Measurements from ENCODE around the gene PPFIA2. TPM values are rescaled to one million over a fixed set of nuclear protein-coding genes. Genes with fewer than 3 reads are reported as not detected.

PPFIA2 gene
- polyA plus RNA-seq, 3 donors: not detected

DNA sequence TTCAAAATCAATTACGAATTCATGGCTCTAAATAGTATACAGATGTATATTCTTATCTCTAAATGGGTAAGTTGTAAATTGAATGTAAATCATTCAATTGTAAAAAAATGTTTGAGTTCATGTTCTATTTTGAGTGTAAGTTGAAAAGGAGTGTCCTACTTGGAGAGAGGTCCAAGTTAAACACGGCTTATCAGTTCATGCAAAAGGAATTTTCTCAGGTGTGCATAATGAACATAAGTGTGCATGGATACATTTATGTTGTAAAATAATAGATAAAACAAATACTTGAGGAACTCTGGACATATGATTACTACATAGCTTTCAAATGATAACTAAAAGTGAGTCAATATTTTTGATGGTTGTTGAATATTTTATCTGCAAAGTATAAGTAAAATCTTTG, 79.5 kb downstream of the PPFIA2 start:
- TF ChIP-seq, protein P1, sequence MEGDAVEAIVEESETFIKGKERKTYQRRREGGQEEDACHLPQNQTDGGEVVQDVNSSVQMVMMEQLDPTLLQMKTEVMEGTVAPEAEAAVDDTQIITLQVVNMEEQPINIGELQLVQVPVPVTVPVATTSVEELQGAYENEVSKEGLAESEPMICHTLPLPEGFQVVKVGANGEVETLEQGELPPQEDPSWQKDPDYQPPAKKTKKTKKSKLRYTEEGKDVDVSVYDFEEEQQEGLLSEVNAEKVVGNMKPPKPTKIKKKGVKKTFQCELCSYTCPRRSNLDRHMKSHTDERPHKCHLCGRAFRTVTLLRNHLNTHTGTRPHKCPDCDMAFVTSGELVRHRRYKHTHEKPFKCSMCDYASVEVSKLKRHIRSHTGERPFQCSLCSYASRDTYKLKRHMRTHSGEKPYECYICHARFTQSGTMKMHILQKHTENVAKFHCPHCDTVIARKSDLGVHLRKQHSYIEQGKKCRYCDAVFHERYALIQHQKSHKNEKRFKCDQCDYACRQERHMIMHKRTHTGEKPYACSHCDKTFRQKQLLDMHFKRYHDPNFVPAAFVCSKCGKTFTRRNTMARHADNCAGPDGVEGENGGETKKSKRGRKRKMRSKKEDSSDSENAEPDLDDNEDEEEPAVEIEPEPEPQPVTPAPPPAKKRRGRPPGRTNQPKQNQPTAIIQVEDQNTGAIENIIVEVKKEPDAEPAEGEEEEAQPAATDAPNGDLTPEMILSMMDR (IDR thresholded peaks at IDR 0.05): no peak
- no CpG with 5 or more reads among the region's 2 CpGs for WGBS (ENCODE audit: insufficient coverage)
- no peaks in the 10 kb centered on the region for H3K36me3 Mint-ChIP-seq

DNA sequence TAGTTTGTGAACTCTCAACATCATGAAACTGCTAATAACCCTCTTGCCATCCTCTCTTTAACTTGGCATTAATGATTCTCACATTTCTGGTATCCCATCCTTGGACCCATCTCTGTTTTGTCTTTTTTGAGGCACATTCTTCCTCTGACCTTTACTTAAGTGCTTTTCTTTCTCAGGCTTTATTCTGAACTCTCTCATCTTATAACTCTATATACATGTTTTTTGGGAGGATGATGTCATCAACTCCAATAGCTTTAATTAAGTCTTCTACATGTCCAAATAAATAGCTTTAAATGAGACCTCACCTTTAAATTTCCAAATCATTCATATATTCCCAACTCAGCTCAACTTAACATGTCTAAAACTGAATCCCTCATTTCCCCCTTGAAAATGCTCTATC, 88.4 kb downstream of the PPFIA2 start:
- no peaks in the 10 kb centered on the region for H3K79me2 ChIP-seq (ENCODE audit: insufficient read depth, low read length)
- no peak overlapping the region for H2AFZ ChIP-seq (ENCODE audit: insufficient read depth, low read depth, low read length, poor library complexity, severe bottlenecking)
- H3K27ac ChIP-seq (ENCODE audit: low read depth in 1 of 2, low read length in 2 of 2): no peak overlapping the region
- no peaks in the 10 kb centered on the region for H3K4me1 ChIP-seq (ENCODE audit: control insufficient read depth in 1 of 2, insufficient read depth in 2 of 2, low read length in 2 of 2)
- H3K27me3 Mint-ChIP-seq (ENCODE audit: low read depth in 3 of 3): no peaks in the 10 kb centered on the region
- intact Hi-C loops (cut with micrococcal nuclease): no loop called here
- H3K9me3 ChIP-seq (replicated peaks in 1 of 2; ENCODE audit: control insufficient read depth in 1 of 2, insufficient read depth in 1 of 2, low read length in 2 of 2): no peaks in the 10 kb centered on the region
- H3K4me1 Mint-ChIP-seq: no peaks in the 10 kb centered on the region
- no peak overlapping the region for H3K27ac Mint-ChIP-seq
- TF ChIP-seq, protein P1 (IDR thresholded peaks at IDR 0.05): no peak
- no peak overlapping the region for H3K4me2 ChIP-seq (replicated peaks; ENCODE audit: extremely low read depth, low read length, poor library complexity, severe bottlenecking)
- no peak overlapping the region for H3K4me3 ChIP-seq (replicated peaks in 1 of 3; ENCODE audit: low read depth in 2 of 3, low read length in 3 of 3)
- H3K27me3 ChIP-seq (ENCODE audit: control insufficient read depth in 2 of 2, insufficient read depth in 2 of 2, low read length in 2 of 2): no peaks in the 10 kb centered on the region
- H3K9me3 Mint-ChIP-seq: peaks cover 0 to 2% (median 0%) of the 10 kb centered on the region in 7 donors
- no peak overlapping the region for H3K4me3 Mint-ChIP-seq
- no peaks in the 10 kb centered on the region for H3K36me3 Mint-ChIP-seq
- no peaks in the 10 kb centered on the region for H3K36me3 ChIP-seq (replicated peaks in 1 of 2; ENCODE audit: control insufficient read depth in 1 of 2, insufficient read depth in 2 of 2, low read length in 2 of 2)
- no peak overlapping the region for H3K9ac ChIP-seq (ENCODE audit: insufficient read depth, low read length, poor library complexity, severe bottlenecking)
- H4K20me1 ChIP-seq (ENCODE audit: insufficient read depth, low read length): no peaks in the 10 kb centered on the region
- no peak for DNase-seq

More for the DNA sequence above, 79.5 kb downstream of the PPFIA2 start:
- H3K9me3 Mint-ChIP-seq: no peaks in the 10 kb centered on the region
- Histone ChIP-seq H3K27ac (ENCODE audit: low read depth in 1 of 2, low read length in 2 of 2) (no peak overlapping the region), H2AFZ (ENCODE audit: insufficient read depth, low read depth, low read length, poor library complexity, severe bottlenecking) (no peak overlapping the region), H4K20me1 (ENCODE audit: insufficient read depth, low read length) (no peaks in the 10 kb centered on the region), H3K4me1 (ENCODE audit: control insufficient read depth in 1 of 2, insufficient read depth in 2 of 2, low read length in 2 of 2) (no peaks in the 10 kb centered on the region), H3K79me2 (ENCODE audit: insufficient read depth, low read length) (no peaks in the 10 kb centered on the region), H3K4me2 (replicated peaks; ENCODE audit: extremely low read depth, low read length, poor library complexity, severe bottlenecking) (no peak overlapping the region), H3K9me3 (replicated peaks in 1 of 2; ENCODE audit: control insufficient read depth in 1 of 2, insufficient read depth in 1 of 2, low read length in 2 of 2) (no peaks in the 10 kb centered on the region), H3K27me3 (ENCODE audit: control insufficient read depth in 2 of 2, insufficient read depth in 2 of 2, low read length in 2 of 2) (no peaks in the 10 kb centered on the region), H3K4me3 (replicated peaks in 1 of 3; ENCODE audit: low read depth in 2 of 3, low read length in 3 of 3) (no peak overlapping the region), H3K9ac (ENCODE audit: insufficient read depth, low read length, poor library complexity, severe bottlenecking) (no peak overlapping the region), H3K36me3 (replicated peaks in 1 of 2; ENCODE audit: control insufficient read depth in 1 of 2, insufficient read depth in 2 of 2, low read length in 2 of 2) (no peaks in the 10 kb centered on the region)
- no peak for DNase-seq
- no peak overlapping the region for H3K27ac Mint-ChIP-seq
- no peak overlapping the region for H3K4me3 Mint-ChIP-seq
- H3K4me1 Mint-ChIP-seq: no peaks in the 10 kb centered on the region
- intact Hi-C loops (cut with micrococcal nuclease): no loop called here
- H3K27me3 Mint-ChIP-seq (ENCODE audit: low read depth in 3 of 3): peaks cover 0 to 2% (median 0%) of the 10 kb centered on the region in 3 donors

All from CD14-positive monocyte (primary cell).